Cardiac septum (tissue), 1 donor: ENCODE results near the gene SHISA5. TPM values are rescaled to one million over a fixed set of nuclear protein-coding genes. Genes with fewer than 3 reads are reported as not detected.
"Not testable (repeated sequence)": the region's sequence is repeated elsewhere in the genome, so short reads cannot be mapped to it uniquely, and the experiment has no call there.

Source experiments
- DNase-seq: peaks from one replicate; pipeline ENCODE4 v3.0.0-alpha.2; 2020; ENCODE audit warnings: low spot score
- intact Hi-C: fragments of 100-400 bp; cut with DNase I; formaldehyde crosslinking; loops from one replicate; pipeline ENCODE4 v1.14.0; 2022
- total RNA-seq: library from RNA; stranded (reverse); fragmentation: NEBNext Ultra II Directional; extraction: Animal tissue kit (Norgen Biotek cat#: 25700); gene quantifications from one replicate; pipeline ENCODE4 v1.2.1, GENCODE V29; 2021
- donor health status: DM: no; HTN: no; CAD: no.

The SHISA5 gene
- total RNA-seq, 1 donor from 2014 or later, result 47.8 TPM

DNA sequence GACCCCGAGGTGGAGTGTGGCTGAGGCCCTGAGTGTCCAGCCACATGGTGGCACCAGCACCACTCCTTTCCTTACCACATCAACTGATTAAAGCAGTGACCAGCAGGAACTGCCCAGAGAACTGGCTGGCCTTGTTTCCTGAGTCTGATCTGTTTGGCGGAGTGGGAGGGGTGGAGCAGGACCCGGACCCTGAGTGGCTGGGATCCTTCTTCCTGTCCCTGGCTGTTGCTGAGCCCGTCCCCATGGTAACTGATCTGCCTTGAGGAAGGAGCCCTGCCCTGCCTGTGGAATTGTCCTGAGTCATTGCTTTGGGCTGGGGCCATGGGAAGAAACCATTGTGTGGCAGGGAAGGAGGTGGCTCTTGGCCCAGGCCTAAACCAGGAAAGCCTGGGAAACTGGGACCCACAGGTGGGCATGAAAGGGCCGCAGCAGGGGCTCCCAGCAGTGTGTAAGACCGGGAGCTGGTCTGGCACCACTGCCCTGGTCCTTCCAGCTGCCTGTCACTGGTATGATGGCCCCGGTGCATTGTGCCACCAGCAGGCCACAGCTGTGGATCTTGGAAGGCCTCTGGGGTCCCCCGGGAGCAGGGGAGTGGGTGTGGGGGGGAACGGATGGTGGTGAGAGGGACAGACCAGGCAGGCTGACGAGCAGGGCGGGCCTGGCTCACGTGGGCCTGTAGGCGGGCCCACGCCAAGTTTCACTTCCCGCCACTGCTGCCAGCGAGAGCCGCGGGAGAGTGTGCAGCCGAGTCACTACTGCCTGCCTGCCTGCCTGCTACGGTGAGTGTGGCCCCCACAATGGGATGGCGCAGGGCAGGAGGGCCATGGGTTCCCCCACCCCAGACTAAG, 38.2 kb downstream of the SHISA5 start:
- intact Hi-C loops, result loop anchor here (1.0 kb wide), 2 partner anchors 39 to 83 kb away; partner anchors contain the start of gene SHISA5
- DNase-seq, result peak; percentile 97

DNA sequence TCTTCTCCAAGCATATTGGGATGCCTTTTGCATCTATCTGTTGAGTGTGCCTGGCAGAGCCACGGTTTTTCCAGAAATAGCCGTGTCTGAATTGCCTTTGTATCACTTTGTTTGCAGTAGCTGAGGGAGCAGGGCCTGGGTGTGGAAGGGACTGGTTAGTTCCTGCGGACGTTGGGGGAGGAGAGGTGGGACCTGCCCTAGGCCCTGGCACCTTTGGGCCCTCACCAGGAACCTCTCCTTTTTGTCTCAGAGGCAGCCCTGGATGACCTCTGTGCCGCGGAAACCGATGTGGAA, 38.8 kb downstream of the SHISA5 start:
- DNase-seq, result no peak
- intact Hi-C loops, result loop anchor here (1.0 kb wide), 1 partner anchor 83 kb away; no protein-coding TSS in a partner anchor

DNA sequence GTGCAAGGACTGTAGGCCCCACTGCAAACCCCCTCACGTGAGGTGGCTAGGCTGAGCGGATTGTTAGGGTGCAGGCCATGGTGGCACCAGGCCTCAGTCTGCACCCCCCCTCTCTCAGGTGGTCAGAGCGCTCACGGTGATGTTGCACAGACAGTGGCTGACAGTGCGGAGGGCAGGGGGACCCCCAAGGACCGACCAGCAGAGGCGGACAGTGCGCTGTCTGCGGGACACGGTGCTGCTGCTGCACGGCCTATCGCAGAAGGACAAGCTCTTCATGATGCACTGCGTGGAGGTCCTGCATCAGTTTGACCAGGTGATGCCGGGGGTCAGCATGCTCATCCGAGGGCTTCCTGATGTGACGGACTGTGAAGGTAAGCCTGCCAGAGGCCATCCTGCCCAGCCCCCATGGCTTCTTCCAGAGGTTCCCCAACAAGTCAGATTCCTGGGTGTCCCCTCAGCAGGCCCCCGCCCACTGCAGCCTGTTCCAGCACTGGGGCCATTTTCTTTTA, 39.2 kb downstream of the SHISA5 start:
- intact Hi-C loops, result loop anchor here (1.0 kb wide), 1 partner anchor 84 kb away; no protein-coding TSS in a partner anchor
- no peak for DNase-seq

DNA sequence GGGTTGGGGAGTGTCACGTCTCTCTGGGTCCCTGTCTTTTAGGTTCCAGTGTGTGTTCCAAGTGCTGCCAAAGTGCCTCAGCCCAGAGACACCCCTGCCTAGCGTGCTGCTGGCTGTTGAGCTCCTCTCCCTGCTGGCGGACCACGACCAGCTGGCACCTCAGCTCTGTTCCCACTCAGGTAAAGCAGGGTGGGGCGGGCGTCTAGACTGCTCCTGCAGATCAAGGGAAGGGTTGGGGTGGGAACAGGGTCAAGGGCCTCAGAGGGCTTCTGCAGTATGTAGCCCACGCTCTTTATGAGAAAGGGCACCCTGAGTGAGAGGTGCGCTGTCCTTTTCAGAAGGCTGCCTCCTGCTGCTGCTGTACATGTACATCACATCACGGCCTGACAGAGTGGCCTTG, 40.3 kb downstream of the SHISA5 start:
- intact Hi-C loops, result no loop called here
- no peak for DNase-seq

DNA sequence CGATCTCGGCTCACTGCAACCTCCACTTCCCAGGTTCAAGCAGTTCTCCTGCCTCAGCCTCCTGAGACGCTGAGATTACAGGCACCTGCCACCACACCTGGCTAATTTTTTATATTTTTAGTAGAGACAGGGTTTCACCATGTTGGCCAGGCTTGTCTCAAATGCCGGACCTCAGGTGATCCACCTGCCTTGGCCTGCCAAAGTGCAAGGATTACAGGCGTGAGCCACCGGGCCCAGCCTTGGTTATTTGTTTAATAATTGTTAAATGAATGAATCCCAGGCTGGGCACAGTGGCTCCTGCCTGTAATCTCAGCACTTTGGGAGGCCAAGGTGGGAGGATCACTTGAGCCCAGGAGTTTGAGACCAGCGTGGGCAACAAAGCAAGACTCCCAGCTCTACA, 42.2 kb downstream of the SHISA5 start:
- DNase-seq, intact Hi-C loops: not testable (repeated sequence)

DNA sequence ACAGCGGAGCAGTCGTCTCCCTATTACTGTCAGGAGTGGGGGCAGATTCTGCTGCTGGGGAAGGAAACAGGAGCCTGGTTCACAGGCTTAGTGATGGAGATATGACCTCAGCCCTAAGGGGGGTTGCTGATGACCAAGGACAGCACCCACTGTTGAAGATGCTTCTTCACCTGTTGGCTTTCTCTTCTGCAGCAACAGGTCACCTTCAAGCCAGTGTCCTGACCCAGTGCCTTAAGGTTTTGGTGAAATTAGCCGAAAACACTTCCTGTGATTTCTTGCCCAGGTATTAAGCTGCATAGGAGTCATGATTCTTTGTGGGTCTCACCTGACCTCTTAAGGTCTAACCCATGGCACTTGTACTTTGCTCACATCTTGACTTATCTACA, 43.5 kb downstream of the SHISA5 start:
- DNase-seq, result no peak
- intact Hi-C loops, result no loop called here

DNA sequence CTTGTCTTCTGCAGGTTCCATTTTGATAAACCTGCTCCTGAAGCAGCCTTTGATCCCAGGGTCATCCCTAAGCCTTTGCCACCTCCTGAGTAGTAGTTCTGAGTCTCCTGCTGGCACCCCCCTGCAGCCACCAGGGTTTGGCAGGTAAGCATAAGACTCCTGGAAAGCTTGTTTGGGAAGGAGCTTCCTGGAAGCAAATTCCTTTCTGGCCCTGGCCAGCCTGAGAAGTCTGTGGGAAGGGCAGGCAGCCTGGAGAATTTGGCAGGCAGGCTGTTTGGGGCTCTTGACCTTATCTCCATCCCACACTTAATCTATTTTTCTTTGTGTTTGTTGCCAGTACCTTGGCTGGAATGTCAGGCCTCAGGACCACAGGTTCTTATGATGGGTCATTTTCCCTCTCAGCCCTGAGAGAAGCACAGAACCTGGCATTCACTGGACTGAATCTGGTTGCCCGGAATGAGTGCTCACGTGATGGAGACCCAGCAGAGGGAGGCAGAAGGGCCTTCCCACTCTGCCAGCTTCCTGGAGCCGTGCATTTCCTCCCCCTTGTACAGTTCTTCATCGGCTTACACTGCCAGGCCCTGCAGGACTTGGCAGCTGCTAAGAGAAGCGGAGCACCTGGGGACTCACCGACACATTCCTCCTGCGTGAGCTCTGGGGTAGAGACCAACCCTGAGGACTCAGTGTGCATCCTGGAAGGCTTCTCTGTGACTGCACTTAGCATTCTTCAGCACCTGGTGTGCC, 44.0 kb downstream of the SHISA5 start:
- intact Hi-C loops, result no loop called here
- DNase-seq, result no peak

DNA sequence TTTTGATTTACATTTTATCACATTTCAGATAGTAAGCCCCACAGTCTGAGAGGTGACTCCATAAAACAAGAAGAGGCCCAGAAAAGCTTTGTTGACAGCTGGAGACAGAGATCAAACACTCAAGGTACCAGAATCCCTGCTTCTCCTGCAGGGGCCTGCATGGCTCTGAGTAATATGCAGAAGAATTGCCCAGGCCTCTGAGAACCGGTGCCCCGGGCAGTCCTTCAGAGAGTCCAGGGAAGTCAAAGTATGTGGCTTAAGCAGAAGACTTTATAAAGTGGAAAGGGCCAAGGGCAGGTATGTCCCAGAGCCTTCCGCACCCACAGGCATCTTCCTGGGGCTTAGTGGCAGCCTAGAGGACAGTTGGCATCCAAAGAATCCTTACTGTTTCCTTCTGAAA, 44.6 kb downstream of the SHISA5 start:
- DNase-seq, result no peak
- intact Hi-C loops, result no loop called here

DNA sequence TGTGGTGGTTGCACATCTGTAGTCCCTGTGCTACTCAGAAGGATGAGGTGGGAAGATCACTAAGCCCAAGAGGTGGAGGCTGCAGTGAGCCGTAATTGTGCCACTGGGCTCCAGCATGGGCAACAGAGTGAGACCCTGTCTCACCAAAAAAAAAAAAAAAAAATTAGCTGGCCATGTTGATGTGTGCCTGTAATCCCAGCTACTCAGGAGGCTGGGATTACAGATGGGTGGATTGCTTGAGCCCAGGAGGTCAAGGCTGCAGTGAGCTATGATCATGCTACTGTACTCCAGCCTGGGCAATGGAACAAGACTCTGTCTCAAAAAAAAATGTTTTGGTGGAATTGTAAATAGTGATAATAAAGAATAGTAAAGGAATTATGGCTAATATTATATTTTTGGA, 47.5 kb downstream of the SHISA5 start:
- intact Hi-C loops, result no loop called here
- no peak for DNase-seq

DNA sequence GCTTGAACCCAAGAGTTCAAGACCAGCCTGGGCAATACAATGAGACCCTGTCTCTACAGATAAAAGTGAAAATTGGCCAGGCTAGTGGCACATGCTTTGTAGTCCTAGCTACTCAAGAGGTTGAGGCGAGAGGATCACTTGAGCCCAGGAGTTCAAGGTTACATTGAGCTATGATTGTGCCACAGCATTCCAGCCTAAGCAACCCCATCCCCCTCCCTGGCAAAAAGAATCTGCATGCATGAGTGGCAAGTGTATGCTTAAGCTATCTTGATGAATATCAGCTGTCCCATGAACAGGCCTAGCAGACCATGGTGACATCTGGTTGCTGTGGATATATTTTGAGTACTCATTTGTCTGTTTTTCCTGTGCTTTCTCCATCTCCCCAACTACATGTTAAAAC, 52.7 kb downstream of the SHISA5 start:
- intact Hi-C loops, result no loop called here
- no peak for DNase-seq

DNA sequence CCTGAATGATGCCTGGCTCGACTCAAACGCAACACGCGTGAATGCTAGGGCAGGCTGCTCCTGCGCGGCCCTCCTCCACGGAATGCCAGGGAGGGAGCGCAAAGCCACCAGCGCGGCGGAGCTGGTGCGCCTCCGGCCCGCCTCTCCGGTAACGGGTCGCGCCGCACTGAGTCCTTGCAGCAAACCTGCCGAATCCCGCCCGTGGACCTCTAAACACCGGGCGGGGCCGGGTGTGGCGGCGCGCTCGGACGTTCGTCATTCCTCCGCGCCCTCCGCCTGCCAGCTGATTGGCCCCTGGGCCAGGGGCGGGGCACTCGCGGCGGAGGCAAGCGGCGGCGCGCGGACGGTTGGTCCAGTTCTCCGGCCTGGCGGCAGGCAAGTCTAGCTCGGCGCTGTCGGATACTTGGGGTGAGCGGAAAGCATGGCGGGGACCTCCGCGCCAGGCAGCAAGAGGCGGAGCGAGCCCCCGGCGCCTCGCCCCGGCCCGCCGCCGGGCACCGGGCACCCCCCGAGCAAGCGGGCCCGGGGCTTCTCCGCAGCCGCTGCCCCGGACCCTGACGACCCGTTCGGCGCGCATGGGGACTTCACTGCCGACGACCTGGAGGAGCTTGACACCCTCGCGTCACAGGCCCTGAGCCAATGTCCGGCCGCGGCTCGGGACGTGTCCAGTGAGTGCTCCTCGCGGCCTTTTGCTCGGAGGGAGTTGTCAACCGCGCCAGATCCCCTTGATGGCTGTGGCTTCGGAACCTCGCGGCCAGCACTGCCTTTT, 57.4 kb downstream of the SHISA5 start, which contains the start of gene ATRIP:
Gene ATRIP (plus strand): TSS at position 313 of the 769 bp plus-strand sequence. CDS start 109 bp downstream, at position 422.
- intact Hi-C loops, result no loop called here

DNA sequence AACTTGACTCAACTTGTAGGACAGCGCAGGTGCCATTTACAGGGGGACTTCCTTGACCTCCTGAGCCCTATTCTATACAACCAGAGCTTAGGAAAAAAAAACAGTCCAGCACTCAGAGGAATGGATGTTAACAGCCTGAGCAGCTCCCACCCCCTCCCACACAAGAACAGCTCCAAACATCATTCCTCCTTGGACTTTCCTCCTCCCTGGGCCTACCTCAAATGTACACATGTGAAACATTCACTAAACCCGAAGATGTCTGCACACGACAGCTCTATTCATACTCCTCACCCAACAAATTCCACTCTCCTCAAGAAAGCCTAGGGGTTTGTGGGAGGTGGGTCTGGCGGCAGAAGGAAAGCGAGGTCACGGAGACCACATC, 57.9 kb downstream of the SHISA5 start:
- no peak for DNase-seq
- intact Hi-C loops, result no loop called here

More for the DNA sequence above, 57.4 kb downstream of the SHISA5 start, which contains the start of gene ATRIP:
- peak; percentile 95 for DNase-seq

DNA sequence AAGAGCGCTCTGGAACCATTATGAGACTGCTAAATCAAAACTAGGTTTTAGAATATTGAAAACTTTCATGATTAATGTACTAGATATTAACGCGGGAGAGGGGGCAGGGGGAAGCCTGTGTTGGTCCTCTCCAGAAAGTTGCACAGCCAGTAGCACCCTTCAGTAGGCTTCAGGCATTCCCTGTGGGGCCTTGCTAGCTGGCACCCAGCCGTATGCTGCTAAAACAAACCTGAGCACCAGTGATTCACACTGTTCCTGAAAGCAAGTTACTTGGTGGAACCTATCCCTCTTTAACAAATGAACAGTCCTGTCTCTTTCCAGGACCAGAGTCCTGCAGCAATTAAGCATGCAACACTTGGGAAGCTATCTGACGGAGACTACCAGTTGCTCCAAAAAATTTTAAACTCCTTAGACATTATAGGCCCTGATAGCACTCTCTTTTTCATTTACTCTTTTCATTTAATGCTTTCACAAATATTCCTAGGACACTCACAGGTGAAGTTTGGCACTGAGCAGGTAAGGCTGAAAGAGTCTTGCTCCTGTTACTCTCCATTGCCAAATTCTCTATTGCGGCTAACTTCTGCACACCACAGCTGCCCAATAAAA, 58.6 kb downstream of the SHISA5 start:
- no peak for DNase-seq
- intact Hi-C loops, result no loop called here

DNA sequence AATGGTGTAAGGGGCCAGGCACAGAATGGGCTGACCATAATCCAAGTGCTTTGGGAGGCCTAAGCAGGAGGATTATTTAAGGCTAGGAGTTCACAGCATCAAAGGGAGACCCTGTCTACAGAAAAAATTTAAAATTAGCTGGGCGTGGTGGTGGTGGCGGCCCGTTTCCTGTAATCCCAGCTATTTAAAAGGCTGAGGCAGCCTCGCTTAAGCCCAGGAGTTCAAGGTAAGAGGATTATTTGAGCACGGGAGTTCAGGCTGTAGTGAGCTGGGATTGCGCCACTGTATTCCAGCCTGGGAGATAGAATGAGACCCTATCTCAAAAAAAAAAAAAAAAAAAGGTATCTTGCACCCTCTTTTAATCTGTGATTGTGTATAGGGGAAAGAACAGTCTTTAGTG, 62.0 kb downstream of the SHISA5 start:
- no peak for DNase-seq
- intact Hi-C loops, result no loop called here

DNA sequence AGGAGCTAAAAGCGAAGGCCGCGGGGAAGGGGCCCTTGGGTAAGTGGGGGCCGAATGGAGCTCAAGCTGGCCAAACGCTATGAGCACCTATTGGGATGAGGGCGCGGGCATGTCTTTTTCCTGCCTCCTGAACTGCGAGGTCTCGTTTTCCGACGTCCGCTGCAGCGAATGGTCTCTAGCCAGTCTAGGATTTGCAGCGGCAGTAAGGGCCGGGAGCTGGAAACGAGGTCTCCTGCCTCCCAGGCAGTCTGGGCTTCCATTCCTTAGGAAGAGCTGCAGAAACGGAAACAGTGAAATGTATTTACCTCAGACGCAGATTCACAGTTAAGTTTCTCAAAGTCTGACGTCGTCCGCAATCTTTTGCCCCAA, 63.4 kb downstream of the SHISA5 start:
- DNase-seq, result no peak
- intact Hi-C loops, result no loop called here

DNA sequence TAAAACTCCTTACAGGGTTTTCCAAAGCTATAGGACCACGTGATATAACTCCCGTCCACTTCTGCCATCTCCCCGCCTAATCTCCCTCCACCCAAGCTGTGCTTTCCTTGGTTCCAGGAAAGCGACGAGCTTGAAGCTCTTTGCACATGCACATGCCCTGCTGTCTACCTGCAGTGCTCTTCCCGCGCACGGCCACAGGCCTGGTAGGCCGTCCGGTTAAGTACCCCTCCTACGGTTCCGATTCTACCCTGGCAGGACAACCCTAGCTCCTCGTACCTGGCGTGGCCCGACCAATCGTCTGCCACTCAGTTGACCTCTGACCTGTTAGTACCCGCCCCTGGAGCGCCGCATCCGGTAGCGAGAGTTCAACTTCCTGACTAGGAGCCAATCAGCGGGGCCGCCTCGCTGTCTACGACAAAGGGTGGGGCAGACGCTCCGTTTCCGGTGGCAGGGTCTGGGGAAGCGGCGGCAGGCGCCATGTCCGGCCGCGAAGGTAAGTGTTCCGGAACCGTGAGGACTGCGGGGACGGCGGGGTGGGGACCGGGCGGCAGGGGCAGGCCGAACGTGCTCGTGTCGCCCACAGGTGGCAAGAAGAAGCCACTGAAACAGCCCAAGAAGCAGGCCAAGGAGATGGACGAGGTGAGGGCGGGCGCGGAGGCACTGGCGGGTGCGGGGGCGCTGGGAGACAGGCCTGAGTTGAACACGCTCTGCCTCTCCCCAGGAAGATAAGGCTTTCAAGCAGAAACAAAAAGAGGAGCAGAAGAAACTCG, 64.0 kb downstream of the SHISA5 start, which contains the start of the genes CCDC51 and TMA7:
Gene CCDC51 (minus strand): TSS at position 300 of the 770 bp plus-strand sequence. CDS start 4,991 bp downstream, outside the sequence.
Gene TMA7 (plus strand): TSS at position 438 of the 770 bp plus-strand sequence. CDS start 40 bp downstream, at position 478.
- intact Hi-C loops, result loop anchor here (5.0 kb wide), 1 partner anchor 208 kb away; no protein-coding TSS in a partner anchor

DNA sequence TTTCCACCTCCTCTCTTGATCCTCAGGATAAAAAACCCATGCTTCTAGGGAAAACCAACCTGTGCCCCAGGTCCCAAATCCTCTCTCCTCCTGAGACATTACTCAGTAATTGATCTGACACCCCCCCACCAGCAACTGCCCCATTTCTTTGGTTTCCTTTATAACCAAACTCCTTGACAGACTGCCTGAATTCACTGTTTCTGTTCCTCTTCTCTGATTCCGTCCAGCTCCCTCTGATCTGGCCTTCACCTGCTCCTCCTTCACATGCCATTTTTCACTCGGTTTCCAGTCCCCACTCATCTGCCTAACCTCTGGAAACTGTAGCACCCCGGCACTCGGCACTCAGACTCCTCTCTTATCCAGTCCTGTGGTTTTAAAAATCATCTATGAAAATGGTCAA, 66.2 kb downstream of the SHISA5 start:
- intact Hi-C loops, result loop anchor here (2.0 to 5.0 kb wide), 2 partner anchors 165 to 206 kb away; no protein-coding TSS in a partner anchor

More for the DNA sequence above, 64.0 kb downstream of the SHISA5 start, which contains the start of the genes CCDC51 and TMA7:
- DNase-seq, result peak; percentile 99

DNA sequence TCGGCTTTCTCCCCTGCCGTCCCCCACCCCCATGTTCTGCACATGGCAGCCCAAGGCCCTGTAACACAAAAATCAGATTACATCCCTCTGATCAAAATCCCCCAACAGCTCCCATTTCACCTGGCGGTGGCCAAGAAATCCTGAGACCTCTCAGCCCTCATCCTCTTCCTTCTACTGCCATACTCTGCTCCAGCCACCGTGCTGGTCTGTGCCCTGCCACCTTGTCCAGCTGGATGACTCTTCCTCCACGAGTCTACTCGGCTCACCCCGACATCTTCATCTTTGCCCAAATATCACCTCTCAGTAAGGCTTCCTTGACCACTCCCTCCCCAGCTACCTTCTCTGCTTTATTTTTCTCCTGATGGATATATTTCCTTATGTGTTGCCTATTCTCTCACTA, 67.1 kb downstream of the SHISA5 start:
- intact Hi-C loops, result loop anchor here (1.0 to 5.0 kb wide), 3 partner anchors 36 to 205 kb away; no protein-coding TSS in a partner anchor
- DNase-seq, result no peak

More for the DNA sequence above, 66.2 kb downstream of the SHISA5 start:
- DNase-seq, result no peak
